ENCODE results near the gene KIAA0513.

- TF ChIP-seq CTCF (IDR thresholded peaks at IDR 0.05; ENCODE audit: low read depth, low read length) (no peak), POLR2A (IDR thresholded peaks at IDR 0.05; ENCODE audit: extremely low read depth, insufficient read length) (no peak)
These were observed 114.0 kb downstream of the KIAA0513 start for GRCh38 chr16:85141491-85142128.
